HT-29 (cell line): ENCODE measurements around the gene ZNF438. TPM values are rescaled to one million over a fixed set of nuclear protein-coding genes. Genes with fewer than 3 reads are reported as not detected.
"Not testable (repeated sequence)": the region's sequence is repeated elsewhere in the genome, so short reads cannot be mapped to it uniquely, and the experiment has no call there.

Experiments used
- DNase-seq: peaks from one replicate; pipeline ENCODE4 v3.0.0-alpha.2; 2015; ENCODE audit warnings: low spot score
- total RNA-seq: library from RNA; depleted of rRNA; stranded (reverse); fragments of >200 nt; shearing (Covaris generic); gene quantifications from 2 replicates; pipeline ENCODE4 v1.2.3, GENCODE V29; 2014

Gene ZNF438
- total RNA-seq, 1 experiment from 2014 or later = 1.2 TPM

DNA sequence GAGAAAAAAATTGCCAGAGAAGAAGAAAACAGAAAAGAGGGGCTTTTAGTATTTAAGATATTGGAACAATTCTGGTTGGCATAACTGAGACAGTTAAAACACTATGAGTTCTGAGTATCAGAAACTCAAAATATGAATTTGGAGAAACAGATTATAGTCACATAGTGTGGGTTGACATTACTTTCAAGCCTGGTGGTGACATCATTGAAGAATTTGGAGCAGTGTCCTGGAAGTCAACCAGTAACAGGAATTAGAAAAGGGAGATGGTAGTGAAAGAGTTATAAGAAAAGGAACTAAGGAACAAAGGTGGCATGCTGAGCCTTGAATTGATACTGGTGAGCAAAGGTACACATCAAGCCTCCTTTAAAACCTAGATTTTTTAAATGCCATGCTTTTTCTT is 88.2 kb downstream of the ZNF438 start:
- no peak for DNase-seq

DNA sequence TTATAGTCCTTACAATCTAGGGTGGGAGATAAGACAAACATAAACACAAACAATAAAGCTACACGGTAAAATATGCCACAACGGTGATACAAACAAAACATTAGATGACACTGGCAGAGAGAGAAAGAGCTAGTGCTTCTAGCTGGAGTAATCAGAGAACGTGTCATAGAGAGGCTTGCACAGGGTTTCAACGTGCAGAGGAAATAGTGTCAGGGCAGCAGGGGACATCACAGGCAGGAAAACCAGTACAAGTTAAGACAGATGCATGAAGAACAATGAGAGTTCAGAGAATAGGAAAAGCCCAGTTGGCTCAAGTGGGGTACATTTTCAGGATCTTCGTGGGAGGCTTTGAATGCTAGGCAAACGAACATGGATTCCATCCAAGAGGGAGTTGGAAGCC is 91.4 kb downstream of the ZNF438 start:
- no peak for DNase-seq

DNA sequence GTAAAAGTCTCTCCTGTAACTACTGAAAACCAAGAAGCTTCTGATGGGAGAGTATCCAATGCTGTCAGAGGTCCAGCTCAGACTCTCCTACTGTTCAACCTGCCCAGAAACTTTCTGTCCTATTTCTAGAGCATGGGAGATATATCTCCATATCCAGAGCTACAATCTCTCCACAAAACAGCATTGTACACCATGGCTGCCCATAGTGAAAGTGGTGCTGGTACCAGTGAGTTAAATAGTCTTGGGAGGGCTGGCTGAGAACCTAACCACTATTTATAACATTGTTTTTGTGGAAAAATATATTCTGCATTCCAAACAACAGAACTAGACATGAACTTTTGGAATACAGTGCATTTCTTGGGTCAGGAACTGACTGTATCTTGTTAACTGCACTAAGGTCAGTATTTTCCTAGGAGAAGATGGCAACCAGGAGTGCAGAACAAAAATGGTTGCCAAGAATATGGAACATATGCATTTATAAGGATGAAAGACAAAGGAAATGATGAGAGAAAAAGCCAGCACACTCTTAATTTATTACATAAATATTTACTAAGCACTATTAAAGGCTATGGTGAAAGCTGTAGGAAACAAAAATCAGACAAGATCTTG is 91.9 kb downstream of the ZNF438 start:
- DNase-seq = no peak

DNA sequence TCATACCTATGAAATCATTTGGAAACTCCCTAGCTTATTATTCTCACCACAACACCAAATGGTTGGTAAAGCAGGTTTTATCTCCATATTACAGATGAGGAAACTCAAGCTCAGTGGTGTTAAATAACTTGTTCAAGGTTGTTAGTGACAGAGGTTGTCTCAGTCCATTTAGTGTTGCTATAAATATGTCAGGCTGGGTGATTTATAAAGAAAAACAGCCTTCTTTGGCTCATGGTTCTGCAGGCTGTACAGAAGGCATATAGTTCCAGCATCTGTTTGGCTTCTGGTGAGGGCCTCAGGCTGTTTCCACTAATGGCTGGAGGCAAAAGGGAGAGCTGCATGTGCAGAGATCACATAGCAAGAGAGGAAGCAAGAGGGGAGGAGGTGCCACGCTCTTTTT is 96.6 kb downstream of the ZNF438 start:
- no peak for DNase-seq

DNA sequence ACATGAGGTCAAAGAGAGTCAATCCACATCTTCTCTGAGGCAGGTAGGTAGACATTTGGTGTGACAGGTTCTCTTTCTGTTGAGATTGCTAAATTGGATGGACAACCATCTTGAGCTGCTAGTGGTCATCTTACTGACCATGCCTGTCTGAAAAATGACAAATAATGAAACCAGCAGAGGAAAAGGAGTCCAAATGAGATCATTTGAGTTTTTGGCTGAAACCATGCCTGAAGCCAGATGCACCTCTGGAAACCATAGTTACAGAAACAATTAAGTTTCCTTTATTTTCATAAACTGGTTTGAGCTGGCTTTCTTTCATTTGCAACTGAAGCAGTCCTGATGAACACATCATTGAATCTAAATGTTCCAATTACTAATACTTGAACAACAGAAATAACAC is 100.6 kb downstream of the ZNF438 start:
- no peak for DNase-seq

DNA sequence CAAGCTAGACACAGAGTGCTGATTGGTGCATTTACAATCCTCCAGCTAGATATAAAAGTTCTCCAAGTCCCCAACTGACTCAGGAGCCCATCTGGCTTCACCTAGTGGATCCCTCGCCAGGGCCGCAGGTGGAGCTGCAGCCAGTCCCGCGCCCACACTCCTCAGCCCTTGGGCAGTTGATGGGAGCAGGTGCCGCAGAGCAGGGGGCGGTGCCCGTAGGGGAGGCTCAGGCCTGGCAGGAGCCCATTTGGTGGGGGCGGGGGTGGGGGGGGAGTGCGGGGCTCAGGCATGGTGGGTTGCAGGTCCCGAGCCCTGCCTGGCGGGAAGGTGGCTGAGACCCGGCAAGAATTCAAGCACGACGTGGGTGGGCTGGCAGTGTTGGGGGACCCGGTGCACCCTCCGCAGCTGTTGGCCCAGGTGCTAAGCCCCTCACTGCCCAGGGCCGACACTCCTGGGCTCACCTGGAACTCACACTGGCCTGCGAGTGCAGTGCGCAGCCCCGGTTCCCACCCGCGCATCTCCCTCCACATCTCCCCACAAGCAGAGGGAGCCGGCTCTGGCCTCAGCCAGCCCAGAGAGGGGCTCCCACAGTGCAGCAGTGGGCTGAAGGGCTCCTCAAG is 101.7 kb downstream of the ZNF438 start:
- no peak for DNase-seq

- not testable (repeated sequence) for DNase-seq
Observed at GRCh38 chr10:30929311-30929729, 102.3 kb downstream of the ZNF438 start.

DNA sequence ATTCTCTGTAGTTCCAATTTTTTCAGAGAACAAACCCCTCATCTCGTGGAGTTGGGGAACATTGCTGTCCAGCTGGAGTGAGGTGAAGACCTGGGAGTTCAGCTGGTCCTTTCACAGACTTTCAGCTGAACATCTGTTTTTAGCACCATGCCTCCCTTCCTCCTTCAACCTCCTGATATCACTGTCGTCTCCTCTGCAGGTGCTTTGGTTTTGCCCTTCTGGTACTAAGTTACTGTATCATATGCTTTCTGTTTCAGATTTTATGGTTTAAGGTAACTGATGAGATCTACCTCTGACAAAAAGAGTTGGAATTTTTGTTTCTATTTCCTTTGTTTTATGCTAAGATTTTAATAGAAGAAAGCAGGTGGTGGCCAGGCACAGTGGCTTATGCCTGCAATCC is 102.9 kb downstream of the ZNF438 start:
- DNase-seq = no peak

GRCh38 chr10:30918651-30919050 is 113.0 kb downstream of the ZNF438 start:
- no peak for DNase-seq

DNA sequence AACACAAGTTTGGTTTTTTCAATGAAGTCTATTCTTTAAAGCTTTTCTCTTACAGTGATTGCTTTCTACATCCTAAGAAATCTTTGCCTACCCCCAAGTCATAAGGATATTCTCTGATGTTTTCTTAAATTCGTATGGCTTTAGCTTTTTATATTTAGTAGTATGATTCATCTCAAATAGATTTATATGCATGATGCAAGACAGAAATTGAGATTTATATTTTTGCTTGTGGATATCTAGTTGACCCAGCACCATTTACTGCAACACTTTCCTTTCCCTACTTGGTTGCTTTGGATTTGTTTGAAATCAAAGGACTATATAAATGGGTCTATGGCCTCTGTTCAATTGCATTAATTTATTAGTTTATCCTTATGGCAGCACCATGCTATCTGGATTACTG is 113.9 kb downstream of the ZNF438 start:
- no peak for DNase-seq

DNA sequence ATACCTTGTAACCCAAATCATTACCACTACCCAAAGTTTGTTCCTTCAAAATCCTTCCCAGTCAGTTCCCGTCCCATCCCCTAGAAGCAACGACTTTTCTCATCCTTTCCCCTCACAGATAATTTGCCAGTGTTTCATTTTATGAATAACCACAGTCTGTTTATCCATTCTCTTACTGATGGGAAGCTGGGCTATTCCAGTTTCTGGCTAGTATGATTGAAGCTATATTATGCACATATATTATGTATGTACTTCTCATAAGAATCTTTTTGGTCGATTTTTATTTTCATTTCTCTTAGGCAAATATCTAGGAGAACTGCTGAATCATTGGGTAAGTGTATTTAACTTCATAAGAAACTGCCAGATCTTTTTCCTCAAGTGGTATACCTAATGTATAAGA is 114.6 kb downstream of the ZNF438 start:
- DNase-seq = no peak

GRCh38 chr10:30915146-30915545 is 116.5 kb downstream of the ZNF438 start:
- no peak for DNase-seq

GRCh38 chr10:30911303-30911863 is 120.3 kb downstream of the ZNF438 start:
- DNase-seq = no peak

DNA sequence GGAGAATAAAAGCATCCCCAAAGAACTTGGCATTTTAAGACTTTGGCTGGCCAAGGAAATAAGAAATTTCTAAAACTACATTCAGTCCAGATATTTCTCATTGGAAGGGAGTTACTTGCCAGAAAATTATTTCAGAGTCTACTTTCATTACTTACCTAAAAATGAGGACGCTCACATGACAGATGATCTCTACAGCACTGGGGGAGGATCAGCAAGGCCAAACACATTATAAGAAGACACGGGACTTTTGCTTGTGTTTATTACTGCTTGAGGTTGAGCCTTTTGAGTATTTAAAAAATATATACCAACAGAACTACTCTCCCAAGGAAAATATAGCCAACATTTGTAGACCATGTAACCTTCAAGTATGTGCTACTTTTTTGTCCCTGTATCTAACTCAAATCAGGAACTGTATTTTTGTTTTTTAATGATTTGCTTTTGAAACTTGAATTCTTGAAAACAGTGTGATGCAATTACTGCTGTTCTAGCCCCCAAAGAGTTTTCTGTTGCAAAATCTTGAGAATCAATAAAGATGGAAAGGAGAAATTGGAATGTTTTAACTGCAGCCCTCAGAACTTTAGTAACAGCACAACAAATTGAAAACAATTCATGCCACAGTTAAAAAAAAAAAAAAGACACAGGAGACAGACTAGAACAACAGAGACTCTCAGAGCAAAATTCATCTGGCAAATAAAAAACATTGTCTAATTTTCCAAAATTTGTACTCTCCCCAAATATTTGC is 128.1 kb downstream of the ZNF438 start:
- DNase-seq = no peak

DNA sequence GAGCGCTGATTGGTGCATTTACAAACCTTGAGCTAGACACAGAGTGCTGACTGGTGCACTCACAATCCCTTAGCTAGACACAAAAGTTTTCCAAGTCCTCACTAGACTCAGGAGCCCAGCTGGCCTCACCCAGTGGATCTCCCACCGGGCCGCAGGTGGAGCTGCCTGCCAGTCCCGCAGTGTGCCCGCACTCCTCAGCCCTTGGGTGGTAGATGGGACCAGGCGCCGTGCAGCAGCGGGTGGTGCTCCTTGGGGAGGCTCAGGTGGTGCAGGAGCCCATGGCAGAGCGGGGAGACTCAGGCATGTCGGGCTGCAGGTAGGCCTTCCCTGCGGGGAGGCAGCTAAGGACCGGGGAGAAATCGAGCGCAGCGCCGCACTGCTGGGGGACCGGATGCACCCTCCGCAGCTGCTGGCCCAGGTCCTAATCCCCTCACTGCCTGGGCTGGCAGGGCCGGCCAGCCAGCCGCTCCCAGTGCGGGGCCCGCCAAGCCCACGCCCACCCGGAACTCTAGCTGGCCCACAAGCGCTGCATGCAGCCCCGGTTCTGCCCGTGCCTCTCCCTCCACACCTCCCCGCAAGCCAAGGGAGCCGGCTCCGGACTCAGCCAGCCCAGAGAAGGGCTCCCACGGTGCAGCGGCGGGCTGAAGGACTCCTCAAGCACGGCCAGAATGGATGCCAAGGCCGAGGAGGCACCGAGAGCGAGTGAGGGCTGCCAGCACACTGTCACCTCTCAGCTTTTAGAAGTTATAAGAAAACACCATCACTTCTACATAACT is 128.9 kb downstream of the ZNF438 start:
- no peak for DNase-seq

GRCh38 chr10:30901487-30901886 is 130.2 kb downstream of the ZNF438 start:
- not testable (repeated sequence) for DNase-seq

GRCh38 chr10:30898964-30899363 is 132.7 kb downstream of the ZNF438 start:
- DNase-seq = no peak

GRCh38 chr10:30897547-30897946 is 134.1 kb downstream of the ZNF438 start:
- no peak for DNase-seq

GRCh38 chr10:30897048-30897447 is 134.6 kb downstream of the ZNF438 start:
- DNase-seq = no peak

- DNase-seq = no peak
Observed at GRCh38 chr10:30894221-30894620, 137.4 kb downstream of the ZNF438 start.

GRCh38 chr10:30893208-30893607 is 138.5 kb downstream of the ZNF438 start:
- no peak for DNase-seq

GRCh38 chr10:30887839-30888238 is 143.8 kb downstream of the ZNF438 start:
- DNase-seq = no peak
